HEK293 (cell line): ENCODE measurements around the gene FRMD4A.
"Not testable (repeated sequence)": the region's sequence is repeated elsewhere in the genome, so short reads cannot be mapped to it uniquely, and the experiment has no call there.

ENCODE experiments used
- CTCF ChIA-PET: fragments of 350-600 bp; formaldehyde crosslinking; extraction: SDS; loops from one replicate; lab custom pipeline; 2021; ENCODE audit warnings: antibody characterized with exemption; lab: Yijun Ruan, JAX
- POLR2A ChIA-PET: fragments of 300-600 bp; formaldehyde crosslinking; extraction: SDS; loops from one replicate; lab custom pipeline; 2020; ENCODE audit warnings: antibody characterized with exemption, inconsistent platforms; lab: Yijun Ruan, JAX
- H3K27ac ChIP-seq: fragments of 200-500 bp; sonication (Bioruptor generic); 2 replicates; pipeline ENCODE4 v1.5.1; 2014; ENCODE audit warnings: low read depth, low read length, control low read depth, inconsistent platforms; ENCODE audit errors: extremely low read depth
- H3K36me3 ChIP-seq, 2 experiments: fragments of 200-500 bp in 1 of 2; sonication (Bioruptor generic) in 1 of 2; 1 replicate in 1 of 2; 2 replicates in 1 of 2; pipeline ENCODE4 v1.5.1; 2014 to 2017; ENCODE audit warnings: inconsistent platforms in 2 of 2, low read length in 2 of 2; ENCODE audit not compliant: control insufficient read depth in 2 of 2, insufficient read depth in 1 of 2
- H3K4me1 ChIP-seq: fragments of 200-500 bp; sonication (Bioruptor generic); 2 replicates; pipeline ENCODE4 v1.5.1; 2014; ENCODE audit warnings: mild to moderate bottlenecking, low read length, inconsistent platforms; ENCODE audit not compliant: control insufficient read depth, insufficient read depth
- H3K4me3 ChIP-seq: 2 replicates; pipeline ENCODE4 v1.5.1; 2011; ENCODE audit warnings: low read depth, mild to moderate bottlenecking, control low read depth, low read length, moderate library complexity
- H3K9me3 ChIP-seq: fragments of 200-500 bp; sonication (Bioruptor generic); 2 replicates; pipeline ENCODE4 v1.5.1; 2014; ENCODE audit warnings: low read depth, low read length, inconsistent platforms; ENCODE audit not compliant: control insufficient read depth, insufficient read depth
- GLI4 ChIP-seq: fragments of 450-650 bp; formaldehyde crosslinking; IDR thresholded peaks from 2 replicates; pipeline ENCODE4 v1.5.1; 2016; ENCODE audit warnings: missing biosample characterization, missing genetic modification characterization
- GLIS2 ChIP-seq: fragments of 450-650 bp; formaldehyde crosslinking; IDR thresholded peaks from 2 replicates; pipeline ENCODE4 v1.5.1; 2016; ENCODE audit warnings: missing biosample characterization, missing genetic modification characterization
- MYNN ChIP-seq: fragments of 450-650 bp; formaldehyde crosslinking; IDR thresholded peaks from 2 replicates; pipeline ENCODE4 v1.5.1; 2016; ENCODE audit warnings: missing biosample characterization, missing genetic modification characterization, borderline replicate concordance
- PRDM1 ChIP-seq: fragments of 450-650 bp; formaldehyde crosslinking; IDR thresholded peaks from 2 replicates; pipeline ENCODE4; 2016; ENCODE audit warnings: missing biosample characterization, missing genetic modification characterization
- PRDM10 ChIP-seq: fragments of 450-650 bp; formaldehyde crosslinking; IDR thresholded peaks from 2 replicates; pipeline ENCODE4 v1.5.1; 2016; ENCODE audit warnings: missing biosample characterization, missing genetic modification characterization
- SCRT2 ChIP-seq: fragments of 450-650 bp; formaldehyde crosslinking; IDR thresholded peaks from 2 replicates; pipeline ENCODE4 v1.5.1; 2016; ENCODE audit warnings: missing biosample characterization, missing genetic modification characterization
- YY2 ChIP-seq: fragments of 450-650 bp; formaldehyde crosslinking; IDR thresholded peaks from 2 replicates; pipeline ENCODE4 v1.5.1; 2016; ENCODE audit warnings: missing biosample characterization, missing genetic modification characterization
- ZBTB7A ChIP-seq: fragments of 450-650 bp; formaldehyde crosslinking; IDR thresholded peaks from 2 replicates; pipeline ENCODE4 v1.5.1; 2016; ENCODE audit warnings: low read depth, missing biosample characterization, missing genetic modification characterization
- ZFP37 ChIP-seq: fragments of 450-650 bp; formaldehyde crosslinking; IDR thresholded peaks from 2 replicates; pipeline ENCODE4 v1.5.1; 2016; ENCODE audit warnings: missing biosample characterization, missing genetic modification characterization
- ZFP41 ChIP-seq: fragments of 450-650 bp; formaldehyde crosslinking; IDR thresholded peaks from 2 replicates; pipeline ENCODE4 v1.5.1; 2016; ENCODE audit warnings: missing biosample characterization, missing genetic modification characterization, borderline replicate concordance
- ZFP69B ChIP-seq: fragments of 450-650 bp; formaldehyde crosslinking; IDR thresholded peaks from 2 replicates; pipeline ENCODE4 v1.5.1; 2016; ENCODE audit warnings: missing biosample characterization, missing genetic modification characterization
- ZNF121 ChIP-seq: fragments of 450-650 bp; formaldehyde crosslinking; IDR thresholded peaks from 2 replicates; pipeline ENCODE4 v1.5.1; 2016; ENCODE audit warnings: missing biosample characterization, missing genetic modification characterization
- ZNF174 ChIP-seq: fragments of 450-650 bp; formaldehyde crosslinking; IDR thresholded peaks from 2 replicates; pipeline ENCODE4 v1.5.0; 2017; ENCODE audit warnings: missing biosample characterization, mild to moderate bottlenecking, missing genetic modification characterization
- ZNF19 ChIP-seq: fragments of 450-650 bp; formaldehyde crosslinking; IDR thresholded peaks from 2 replicates; pipeline ENCODE4; 2016; ENCODE audit warnings: missing biosample characterization, missing genetic modification characterization, low read depth
- ZNF24 ChIP-seq: fragments of 450-650 bp; formaldehyde crosslinking; IDR thresholded peaks from 2 replicates; pipeline ENCODE4 v1.5.1; 2016; ENCODE audit warnings: missing biosample characterization, missing genetic modification characterization
- ZNF37A ChIP-seq: fragments of 450-650 bp; IDR thresholded peaks from 2 replicates; pipeline ENCODE4 v1.5.1; 2018; ENCODE audit warnings: missing biosample characterization, missing genetic modification characterization
- ZNF394 ChIP-seq: fragments of 450-650 bp; formaldehyde crosslinking; IDR thresholded peaks from 2 replicates; pipeline ENCODE4 v1.5.1; 2016; ENCODE audit warnings: missing biosample characterization, missing genetic modification characterization, mild to moderate bottlenecking, moderate library complexity, borderline replicate concordance
- ZNF555 ChIP-seq: fragments of 450-650 bp; formaldehyde crosslinking; conservative IDR thresholded peaks from 2 replicates; pipeline ENCODE4 v1.5.1; 2017; ENCODE audit warnings: missing biosample characterization, mild to moderate bottlenecking, missing genetic modification characterization, inconsistent platforms
- ZNF585B ChIP-seq: fragments of 450-650 bp; formaldehyde crosslinking; IDR thresholded peaks from 2 replicates; pipeline ENCODE4 v1.5.1; 2016; ENCODE audit warnings: missing biosample characterization, missing genetic modification characterization
- TF ChIP-seq, protein P1 (sequence below): fragments of 450-650 bp; formaldehyde crosslinking; optimal IDR thresholded peaks from 2 replicates; pipeline ENCODE3; 2016; ENCODE audit warnings: missing biosample characterization, mild to moderate bottlenecking, missing genetic modification characterization

FRMD4A gene

DNA sequence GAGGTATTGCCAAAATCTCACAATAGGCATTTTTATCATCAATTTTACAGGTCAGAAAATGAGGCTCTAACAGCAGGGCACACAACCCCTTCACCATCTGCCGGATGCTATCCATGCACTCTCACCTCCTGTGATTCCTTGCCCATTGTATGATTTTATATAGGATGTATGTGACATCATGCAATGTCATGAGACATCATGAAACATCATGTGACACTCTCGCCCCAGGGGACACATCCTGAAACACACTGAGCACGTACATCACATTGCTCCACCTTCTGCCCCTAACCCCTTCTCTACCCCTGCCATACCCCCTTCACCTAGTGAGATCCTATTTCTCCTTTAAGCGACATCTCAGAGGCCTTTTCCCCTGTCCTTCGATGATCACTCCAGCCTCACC, 189.4 kb downstream of the FRMD4A start (continued):
- TF ChIP-seq PRDM10 (no peak), MYNN (tag by site-specific recombination) (no peak), ZFP69B (no peak), GLIS2 (no peak)

DNA sequence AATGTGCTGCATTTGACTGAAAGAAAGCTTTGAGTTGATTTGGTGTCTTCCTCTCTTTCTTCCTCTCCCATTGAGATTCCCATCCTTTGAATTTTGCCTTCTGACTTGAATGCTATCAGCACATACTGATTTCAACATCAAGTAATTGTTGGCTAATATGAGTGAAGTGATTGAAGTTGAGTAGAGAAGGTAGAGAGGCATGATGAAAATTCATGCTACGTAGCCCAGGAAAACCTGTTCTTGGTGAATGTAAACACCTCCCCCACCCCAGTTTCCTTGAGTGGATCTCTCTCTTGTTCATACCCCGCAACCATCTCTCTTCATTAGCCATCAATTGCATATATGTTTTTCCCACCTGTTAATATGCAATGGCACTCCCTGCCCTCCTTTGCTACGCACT, 193.3 kb downstream of the FRMD4A start:
- Histone ChIP-seq H3K4me1 (no peaks in the 10 kb centered on the region), H3K36me3 (no peaks in the 10 kb centered on the region), H3K9me3 (no peaks in the 10 kb centered on the region), H3K4me3 (no peak overlapping the region), H3K27ac (no peak overlapping the region)
- ChIA-PET POLR2A (no interaction called here), CTCF (no interaction called here)
- no peak for TF ChIP-seq ZNF24 (tag by site-specific recombination)
- TF ChIP-seq ZFP41 = no peak
- TF ChIP-seq ZNF174 = no peak
- no peak for TF ChIP-seq ZNF19 (tag by site-specific recombination)
- no peak for TF ChIP-seq ZBTB7A (tag by site-specific recombination)
- TF ChIP-seq ZNF394 (tag by site-specific recombination) = no peak
- TF ChIP-seq ZNF121 (tag by site-specific recombination) = no peak
- TF ChIP-seq SCRT2 (tag by site-specific recombination) = no peak
- TF ChIP-seq ZFP37 (tag by site-specific recombination) = no peak
- no peak for TF ChIP-seq ZNF555 (tag by site-specific recombination)
- no peak for TF ChIP-seq GLI4 (tag by site-specific recombination)
- TF ChIP-seq ZNF585B (tag by site-specific recombination) = no peak
- no peak for TF ChIP-seq PRDM1 (tag by site-specific recombination)
- TF ChIP-seq ZNF37A (tag by site-specific recombination) = no peak
- no peak for TF ChIP-seq YY2 (tag by site-specific recombination)
- TF ChIP-seq, protein P1, sequence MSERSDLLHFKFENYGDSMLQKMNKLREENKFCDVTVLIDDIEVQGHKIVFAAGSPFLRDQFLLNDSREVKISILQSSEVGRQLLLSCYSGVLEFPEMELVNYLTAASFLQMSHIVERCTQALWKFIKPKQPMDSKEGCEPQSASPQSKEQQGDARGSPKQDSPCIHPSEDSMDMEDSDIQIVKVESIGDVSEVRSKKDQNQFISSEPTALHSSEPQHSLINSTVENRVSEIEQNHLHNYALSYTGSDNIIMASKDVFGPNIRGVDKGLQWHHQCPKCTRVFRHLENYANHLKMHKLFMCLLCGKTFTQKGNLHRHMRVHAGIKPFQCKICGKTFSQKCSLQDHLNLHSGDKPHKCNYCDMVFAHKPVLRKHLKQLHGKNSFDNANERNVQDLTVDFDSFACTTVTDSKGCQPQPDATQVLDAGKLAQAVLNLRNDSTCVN (tag by site-specific recombination) = no peak

DNA sequence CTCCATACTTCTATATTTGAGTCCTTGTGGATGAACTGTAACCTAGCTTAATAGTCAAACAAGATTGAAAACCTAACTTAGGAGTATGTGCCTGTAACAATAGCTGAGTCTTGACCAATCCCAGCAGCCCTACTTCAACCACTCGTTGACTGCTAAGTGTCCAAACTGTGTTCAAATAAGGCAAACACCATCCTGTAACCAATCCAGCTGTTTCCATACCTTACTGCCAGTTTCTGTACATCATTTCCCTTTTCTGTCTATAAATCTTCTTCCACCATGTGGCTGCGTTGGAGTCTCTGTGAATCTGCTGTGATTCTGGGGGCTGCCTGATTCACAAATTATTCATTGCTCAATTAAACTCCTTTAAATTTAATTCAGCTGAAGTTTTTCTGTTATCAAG, 195.5 kb downstream of the FRMD4A start:
- H3K27ac ChIP-seq, POLR2A ChIA-PET, H3K4me1 ChIP-seq, H3K9me3 ChIP-seq, H3K36me3 ChIP-seq, H3K4me3 ChIP-seq: not testable (repeated sequence)
- CTCF ChIA-PET = interaction anchor here (0.7 kb wide), 1 partner anchor 19 kb away, joined by 4 read pairs; no protein-coding TSS in a partner anchor
